ENCODE measurements around the gene GRIA4. TPM values are rescaled to one million over a fixed set of nuclear protein-coding genes. Genes with fewer than 3 reads are reported as not detected.

GRIA4 gene
- total RNA-seq, 2 donors from 2014 or later = 1.2 TPM; not detected in 1

GRCh38 chr11:105670811-105671210 lies 60.9 kb downstream of the GRIA4 start:
- no peaks in the 10 kb centered on the region for H3K4me1 ChIP-seq (ENCODE audit: control insufficient read depth in 1 of 2, low read depth in 2 of 2)
- no peak overlapping the region for H3K27ac ChIP-seq
- no peaks in the 10 kb centered on the region for H3K27me3 ChIP-seq (replicated peaks; ENCODE audit: insufficient read depth)
- no peak overlapping the region for H3K4me3 ChIP-seq
- TF ChIP-seq, protein P1, sequence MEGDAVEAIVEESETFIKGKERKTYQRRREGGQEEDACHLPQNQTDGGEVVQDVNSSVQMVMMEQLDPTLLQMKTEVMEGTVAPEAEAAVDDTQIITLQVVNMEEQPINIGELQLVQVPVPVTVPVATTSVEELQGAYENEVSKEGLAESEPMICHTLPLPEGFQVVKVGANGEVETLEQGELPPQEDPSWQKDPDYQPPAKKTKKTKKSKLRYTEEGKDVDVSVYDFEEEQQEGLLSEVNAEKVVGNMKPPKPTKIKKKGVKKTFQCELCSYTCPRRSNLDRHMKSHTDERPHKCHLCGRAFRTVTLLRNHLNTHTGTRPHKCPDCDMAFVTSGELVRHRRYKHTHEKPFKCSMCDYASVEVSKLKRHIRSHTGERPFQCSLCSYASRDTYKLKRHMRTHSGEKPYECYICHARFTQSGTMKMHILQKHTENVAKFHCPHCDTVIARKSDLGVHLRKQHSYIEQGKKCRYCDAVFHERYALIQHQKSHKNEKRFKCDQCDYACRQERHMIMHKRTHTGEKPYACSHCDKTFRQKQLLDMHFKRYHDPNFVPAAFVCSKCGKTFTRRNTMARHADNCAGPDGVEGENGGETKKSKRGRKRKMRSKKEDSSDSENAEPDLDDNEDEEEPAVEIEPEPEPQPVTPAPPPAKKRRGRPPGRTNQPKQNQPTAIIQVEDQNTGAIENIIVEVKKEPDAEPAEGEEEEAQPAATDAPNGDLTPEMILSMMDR (IDR thresholded peaks at IDR 0.05) = no peak
- ATAC-seq (ENCODE audit: insufficient number of reproducible peaks, low FRiP score, low read depth) (no peak), DNase-seq (ENCODE audit: low spot score) (no peak)
- H3K9me3 ChIP-seq = no peaks in the 10 kb centered on the region
- H3K36me3 ChIP-seq = no peaks in the 10 kb centered on the region

GRCh38 chr11:105673089-105673488 lies 63.2 kb downstream of the GRIA4 start:
- TF ChIP-seq, protein P1 (IDR thresholded peaks at IDR 0.05) = no peak
- DNase-seq (ENCODE audit: low spot score) (no peak), ATAC-seq (ENCODE audit: insufficient number of reproducible peaks, low FRiP score, low read depth) (no peak)
- H3K4me1 ChIP-seq (ENCODE audit: control insufficient read depth in 1 of 2, low read depth in 2 of 2) = no peaks in the 10 kb centered on the region
- H3K27me3 ChIP-seq (replicated peaks; ENCODE audit: insufficient read depth) = no peaks in the 10 kb centered on the region
- no peaks in the 10 kb centered on the region for H3K9me3 ChIP-seq
- no peak overlapping the region for H3K4me3 ChIP-seq
- H3K36me3 ChIP-seq = no peaks in the 10 kb centered on the region
- no peak overlapping the region for H3K27ac ChIP-seq

- TF ChIP-seq, protein P1 (IDR thresholded peaks at IDR 0.05) = no peak
- H3K36me3 ChIP-seq = no peaks in the 10 kb centered on the region
- no peaks in the 10 kb centered on the region for H3K27me3 ChIP-seq (replicated peaks; ENCODE audit: insufficient read depth)
- H3K9me3 ChIP-seq = no peaks in the 10 kb centered on the region
- DNase-seq (ENCODE audit: low spot score) = no peak
- H3K4me1 ChIP-seq (ENCODE audit: control insufficient read depth in 1 of 2, low read depth in 2 of 2) = no peaks in the 10 kb centered on the region
- no peak for ATAC-seq (ENCODE audit: insufficient number of reproducible peaks, low FRiP score, low read depth)
- no peak overlapping the region for H3K4me3 ChIP-seq
- no peak overlapping the region for H3K27ac ChIP-seq
These were observed 79.8 kb downstream of the GRIA4 start for GRCh38 chr11:105689631-105690030.

DNA sequence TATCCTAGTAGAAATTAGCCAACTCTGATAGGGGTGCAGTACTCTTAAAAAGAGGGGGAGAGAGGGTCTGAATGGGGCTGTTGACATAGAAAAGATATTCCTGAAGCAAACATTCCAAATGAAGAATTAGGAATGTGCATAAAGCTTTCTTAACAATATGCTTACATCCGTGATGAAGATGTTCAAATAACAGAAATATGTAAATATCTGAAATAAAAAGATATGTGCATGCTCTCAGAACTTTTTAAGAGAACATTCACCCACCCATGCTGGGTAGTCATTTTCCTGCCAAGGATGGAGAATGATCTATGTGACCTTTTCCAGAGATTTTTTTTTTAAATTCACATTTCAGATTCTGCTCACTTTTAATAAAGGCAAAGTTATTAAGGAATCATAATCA lies 80.6 kb downstream of the GRIA4 start:
- no peak for ATAC-seq (ENCODE audit: insufficient number of reproducible peaks, low FRiP score, low read depth)
- TF ChIP-seq, protein P1 (IDR thresholded peaks at IDR 0.05) = no peak
- H3K9me3 ChIP-seq = no peaks in the 10 kb centered on the region

DNA sequence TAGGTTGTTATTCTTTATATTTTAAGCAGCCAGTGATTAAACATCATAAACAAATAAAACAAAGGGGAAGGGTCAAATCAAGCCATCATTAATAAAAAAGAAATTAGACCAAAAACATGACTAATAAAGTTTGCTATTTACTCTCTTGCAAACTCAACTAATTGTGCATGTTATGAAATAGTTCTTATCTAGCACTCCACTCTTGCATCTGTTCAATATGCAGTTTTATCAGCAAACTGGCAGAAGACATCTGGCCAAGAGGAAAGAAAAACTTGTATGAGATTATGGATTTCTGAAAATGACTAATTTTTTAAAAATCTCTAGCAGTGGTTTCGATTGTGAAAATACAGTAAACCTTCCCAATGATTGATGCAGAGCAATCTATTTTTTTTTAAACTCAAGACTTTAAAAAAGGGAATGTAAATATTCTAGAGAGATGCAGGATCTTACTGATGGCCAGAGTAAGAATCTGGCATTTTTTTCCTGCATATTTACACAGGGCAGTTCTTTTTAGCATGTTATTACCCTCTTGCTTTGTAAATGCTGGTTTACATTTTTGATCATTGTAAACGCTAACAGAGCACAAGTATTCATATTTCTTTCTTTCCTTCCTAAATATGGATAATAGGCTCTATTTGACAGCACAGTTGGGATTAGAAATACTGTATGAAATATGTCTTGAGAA lies 83.3 kb downstream of the GRIA4 start:
- Histone ChIP-seq H3K4me1 (ENCODE audit: control insufficient read depth in 1 of 2, low read depth in 2 of 2) (no peaks in the 10 kb centered on the region), H3K27ac (no peak overlapping the region), H3K9me3 (no peaks in the 10 kb centered on the region), H3K27me3 (replicated peaks; ENCODE audit: insufficient read depth) (no peaks in the 10 kb centered on the region), H3K4me3 (no peak overlapping the region), H3K36me3 (no peaks in the 10 kb centered on the region)
- no peak for ATAC-seq (ENCODE audit: insufficient number of reproducible peaks, low FRiP score, low read depth)
- TF ChIP-seq, protein P1 (IDR thresholded peaks at IDR 0.05) = no peak
- DNase-seq (ENCODE audit: low spot score) = no peak

More for the DNA sequence above, 80.6 kb downstream of the GRIA4 start:
- no peak for DNase-seq (ENCODE audit: low spot score)
- Histone ChIP-seq H3K36me3 (no peaks in the 10 kb centered on the region), H3K27me3 (replicated peaks; ENCODE audit: insufficient read depth) (no peaks in the 10 kb centered on the region), H3K4me1 (ENCODE audit: control insufficient read depth in 1 of 2, low read depth in 2 of 2) (no peaks in the 10 kb centered on the region), H3K4me3 (no peak overlapping the region), H3K27ac (no peak overlapping the region)
